Transverse colon (tissue), 4 donors: ENCODE measurements around the gene LACC1. TPM values are rescaled to one million over a fixed set of nuclear protein-coding genes. Genes with fewer than 3 reads are reported as not detected.

ENCODE experiments used
- DNase-seq: peaks from one replicate; pipeline ENCODE4 v3.0.0-alpha.2; 2019
- H3K27ac ChIP-seq, 4 donors: fragments of 200-600 bp; sonication (generic); 2 replicates each; pipeline ENCODE4 v1.5.1; 2016 to 2018; ENCODE audit warnings: inconsistent platforms in 4 of 4
- H3K27me3 ChIP-seq: fragments of 200-600 bp; sonication (generic); 2 replicates; pipeline ENCODE4 v1.5.1; 2017; ENCODE audit warnings: inconsistent platforms
- H3K36me3 ChIP-seq, 4 donors: fragments of 200-600 bp; sonication (generic); 2 replicates each; pipeline ENCODE4 v1.5.1; 2017 to 2019; ENCODE audit warnings: inconsistent platforms in 4 of 4
- H3K4me1 ChIP-seq, 4 donors: fragments of 200-600 bp; sonication (generic); 2 replicates each; pipeline ENCODE4 v1.5.1; 2017 to 2020; ENCODE audit warnings: inconsistent platforms in 4 of 4
- H3K4me3 ChIP-seq, 4 donors: fragments of 200-600 bp; sonication (generic); 1 replicate in 1 of 4; 2 replicates in 3 of 4; pipeline versions ENCODE4 v1.5.1 to v1.6.1; 2017 to 2019; ENCODE audit warnings: inconsistent platforms in 4 of 4
- H3K9me3 ChIP-seq, 2 donors: fragments of 200-600 bp; sonication (generic); 2 replicates each; pipeline ENCODE4 v1.5.1; 2017 to 2019; ENCODE audit warnings: inconsistent platforms in 2 of 2
- CTCF ChIP-seq, 5 experiments: fragments of 200-600 bp in 3 of 5; fragments of 450-650 bp in 2 of 5; sonication (generic) in 3 of 5; IDR thresholded peaks; 1 replicate in 2 of 5; 2 replicates in 3 of 5; pipeline ENCODE4 v1.5.1; 2016 to 2017; ENCODE audit warnings: antibody characterized with exemption in 5 of 5, inconsistent platforms in 3 of 5, mild to moderate bottlenecking in 2 of 5, moderate library complexity in 1 of 5
- EP300 ChIP-seq: sonication (generic); formaldehyde crosslinking; IDR thresholded peaks from one replicate; pipeline ENCODE4 v1.6.1; 2017; ENCODE audit warnings: antibody characterized with exemption, low read depth
- POLR2A ChIP-seq: fragments of 450-650 bp; IDR thresholded peaks from one replicate; pipeline ENCODE4 v1.6.1; 2016; ENCODE audit warnings: antibody characterized with exemption, mild to moderate bottlenecking, moderate library complexity
- POLR2AphosphoS5 ChIP-seq, 3 donors: sonication (generic); formaldehyde crosslinking; IDR thresholded peaks; one replicate each; pipeline ENCODE4 v1.6.1; 2016; ENCODE audit warnings: antibody characterized with exemption in 3 of 3
- WGBS, 2 donors: methylation state at CpG; one replicate each; pipeline ENCODE4 v1.1.5; 2018; ENCODE audit warnings: low coverage in 1 of 2; 5-methylcytosine and 5-hydroxymethylcytosine counted together
- in situ Hi-C, 4 donors: fragments of 200-750 bp; cut with MboI; loops; one replicate each; pipeline versions ENCODE4 v1.15.0 to v1.15.1; 2017; ENCODE audit warnings: low sequenced_read_pairs in 3 of 4, low pct_ligation_motif_present in 1 of 4, low pct_unique_long_range_greater_than_20kb in 1 of 4
- intact Hi-C: fragments of 100-400 bp; cut with DNase I; formaldehyde crosslinking; loops from one replicate; pipeline ENCODE4 v1.15.1; 2023; ENCODE audit warnings: low total_unique reads
- total RNA-seq, 4 donors: library from RNA; depleted of rRNA; stranded (reverse); fragments of >200 nt; gene quantifications; one replicate each; pipeline ENCODE4 v1.1.0, GENCODE V29; 2016

LACC1 gene
- total RNA-seq, 4 donors from 2014 or later: 5.6 to 16.1 (median 11.8) TPM

GRCh38 chr13:43883631-43884030 lies 3.9 kb downstream of the LACC1 start:
- no peak for TF ChIP-seq EP300
- no peak for TF ChIP-seq CTCF (IDR thresholded peaks at IDR 0.05)
- in situ Hi-C loops: no loop called here
- 91 to 95% methylated on average over 3 of the region's 3 CpGs for WGBS, 2 donors

GRCh38 chr13:43884222-43884621 lies 4.5 kb downstream of the LACC1 start:
- 95 to 100% methylated on average over 1 of the region's 1 CpG for WGBS, 2 donors
- no peaks in the 10 kb centered on the region for H3K27me3 ChIP-seq
- in situ Hi-C loops: no loop called here

More at GRCh38 chr13:43883631-43884030, 3.9 kb downstream of the LACC1 start:
- no peak for DNase-seq
- H3K36me3 ChIP-seq: peaks cover 0 to 5% (median 0%) of the 10 kb centered on the region in 4 donors
- no peaks in the 10 kb centered on the region for H3K9me3 ChIP-seq
- no peaks in the 10 kb centered on the region for H3K27me3 ChIP-seq
- H3K4me3 ChIP-seq: no peak overlapping the region
- intact Hi-C loops: loop anchor here (10.0 kb wide), 1 partner anchor 1081 kb away; no protein-coding TSS in a partner anchor
- peaks cover 0 to 14% (median 11%) of the 10 kb centered on the region in 4 donors for H3K4me1 ChIP-seq
- no peak overlapping the region for H3K27ac ChIP-seq

GRCh38 chr13:43894438-43894837 lies 14.7 kb downstream of the LACC1 start:
- no peaks in the 10 kb centered on the region for H3K36me3 ChIP-seq
- H3K4me3 ChIP-seq: no peak overlapping the region
- no peaks in the 10 kb centered on the region for H3K9me3 ChIP-seq
- H3K27me3 ChIP-seq: no peaks in the 10 kb centered on the region
- no peak overlapping the region for H3K27ac ChIP-seq
- H3K4me1 ChIP-seq: no peaks in the 10 kb centered on the region
- in situ Hi-C loops (no loop called here), intact Hi-C loops (no loop called here)
- DNase-seq: no peak
- TF ChIP-seq CTCF (IDR thresholded peaks at IDR 0.05) (no peak), POLR2A (no peak), EP300 (no peak), POLR2AphosphoS5 (IDR thresholded peaks at IDR 0.05) (no peak)

More at GRCh38 chr13:43884222-43884621, 4.5 kb downstream of the LACC1 start:
- H3K9me3 ChIP-seq: no peaks in the 10 kb centered on the region
- DNase-seq: no peak
- intact Hi-C loops: loop anchor here (10.0 kb wide), 1 partner anchor 1081 kb away; no protein-coding TSS in a partner anchor
- H3K4me3 ChIP-seq: no peak overlapping the region
- peaks cover 0 to 5% (median 0%) of the 10 kb centered on the region in 4 donors for H3K36me3 ChIP-seq
- peaks cover 0 to 12% (median 9%) of the 10 kb centered on the region in 4 donors for H3K4me1 ChIP-seq
- no peak overlapping the region for H3K27ac ChIP-seq
- TF ChIP-seq CTCF (IDR thresholded peaks at IDR 0.05) (no peak), POLR2AphosphoS5 (IDR thresholded peaks at IDR 0.05) (no peak), POLR2A (no peak), EP300 (no peak)

GRCh38 chr13:43895940-43896339 lies 16.2 kb downstream of the LACC1 start:
- TF ChIP-seq EP300: no peak
- TF ChIP-seq POLR2A: no peak
- TF ChIP-seq CTCF (IDR thresholded peaks at IDR 0.05): no peak
- no peak for TF ChIP-seq POLR2AphosphoS5 (IDR thresholded peaks at IDR 0.05)
- Histone ChIP-seq H3K9me3 (no peaks in the 10 kb centered on the region), H3K4me3 (no peak overlapping the region), H3K4me1 (no peaks in the 10 kb centered on the region), H3K36me3 (no peaks in the 10 kb centered on the region), H3K27ac (no peak overlapping the region), H3K27me3 (no peaks in the 10 kb centered on the region)
- DNase-seq: no peak
- intact Hi-C loops (no loop called here), in situ Hi-C loops (no loop called here)
- 75 to 79% methylated on average over 2 of the region's 2 CpGs for WGBS, 2 donors
